Type B pancreatic cell (in vitro differentiated cells): ENCODE measurements around the gene HCK. TPM values are rescaled to one million over a fixed set of nuclear protein-coding genes. Genes with fewer than 3 reads are reported as not detected.
"Not testable (repeated sequence)": the region's sequence is repeated elsewhere in the genome, so short reads cannot be mapped to it uniquely, and the experiment has no call there.

Source experiments
- DNase-seq: peaks from one replicate; pipeline ENCODE4 v3.0.0; 2021; ENCODE audit warnings: mixed read lengths; ENCODE audit not compliant: unreplicated experiment; ENCODE audit errors: extremely low spot score
- H3K27ac Mint-ChIP-seq: 2 replicates; pipeline ENCODE4 v1.8.0; 2021; ENCODE audit warnings: mild to moderate bottlenecking, mixed read lengths
- H3K27me3 Mint-ChIP-seq: 2 replicates; pipeline ENCODE4 v1.8.0; 2021; ENCODE audit warnings: mixed read lengths
- H3K36me3 Mint-ChIP-seq: 2 replicates; pipeline ENCODE4 v1.8.0; 2021; ENCODE audit warnings: mixed read lengths
- H3K4me1 Mint-ChIP-seq: one replicate; pipeline ENCODE4 v1.8.0; 2021; ENCODE audit warnings: mixed read lengths; ENCODE audit not compliant: unreplicated experiment
- H3K4me3 Mint-ChIP-seq: 2 replicates; pipeline ENCODE4 v1.8.0; 2021; ENCODE audit warnings: mild to moderate bottlenecking, mixed read lengths
- H3K9me3 Mint-ChIP-seq: 2 replicates; pipeline ENCODE4 v1.8.0; 2021; ENCODE audit warnings: mixed read lengths
- CTCF ChIP-seq: fragments of 200-600 bp; sonication (generic); conservative IDR thresholded peaks from 2 replicates; pipeline ENCODE4 v1.5.0; 2021; ENCODE audit warnings: antibody characterized with exemption, mild to moderate bottlenecking
- total RNA-seq: library from RNA; stranded (reverse); gene quantifications from 2 replicates; pipeline ENCODE4 v1.2.1, GENCODE V29; 2021; ENCODE audit warnings: low replicate concordance

The HCK gene
- total RNA-seq, 1 donor from 2014 or later = not detected

- Mint-ChIP-seq H3K4me1 (peaks cover 32% of the 10 kb centered on the region), H3K36me3 (peaks cover 17% of the 10 kb centered on the region), H3K27me3 (no peaks in the 10 kb centered on the region), H3K4me3 (no peak overlapping the region), H3K9me3 (no peaks in the 10 kb centered on the region), H3K27ac (no peak overlapping the region)
- DNase-seq = no peak
- TF ChIP-seq CTCF = no peak
Measured at GRCh38 chr20:32119734-32120133, 67.7 kb downstream of the HCK start.

- not testable (repeated sequence) for H3K27ac Mint-ChIP-seq, H3K9me3 Mint-ChIP-seq, DNase-seq, H3K27me3 Mint-ChIP-seq, H3K4me3 Mint-ChIP-seq
- Mint-ChIP-seq H3K36me3 (peaks cover 24% of the 10 kb centered on the region), H3K4me1 (peaks cover 13% of the 10 kb centered on the region)
Measured at GRCh38 chr20:32121908-32122307, 69.9 kb downstream of the HCK start.

- peaks cover 10% of the 10 kb centered on the region for H3K4me1 Mint-ChIP-seq
- no peak for DNase-seq
- H3K36me3 Mint-ChIP-seq = peaks cover 24% of the 10 kb centered on the region
- no peak for TF ChIP-seq CTCF
- no peaks in the 10 kb centered on the region for H3K9me3 Mint-ChIP-seq
- H3K27me3 Mint-ChIP-seq = no peaks in the 10 kb centered on the region
- no peak overlapping the region for H3K27ac Mint-ChIP-seq
- peak overlapping the region; percentile 23 for H3K4me3 Mint-ChIP-seq
Measured at GRCh38 chr20:32123088-32123487, 71.0 kb downstream of the HCK start.

- Mint-ChIP-seq H3K36me3 (peaks cover 24% of the 10 kb centered on the region), H3K4me3 (no peak overlapping the region), H3K9me3 (no peaks in the 10 kb centered on the region), H3K27me3 (no peaks in the 10 kb centered on the region), H3K4me1 (peaks cover 12% of the 10 kb centered on the region), H3K27ac (no peak overlapping the region)
- TF ChIP-seq CTCF = no peak
- DNase-seq = no peak
Measured at GRCh38 chr20:32124916-32125454, 72.9 kb downstream of the HCK start.

- H3K27ac Mint-ChIP-seq = no peak overlapping the region
- no peak for TF ChIP-seq CTCF
Measured at GRCh38 chr20:32125506-32125905, 73.5 kb downstream of the HCK start.

GRCh38 chr20:32126919-32127318 lies 74.9 kb downstream of the HCK start:
- Mint-ChIP-seq H3K36me3 (peaks cover 36% of the 10 kb centered on the region), H3K4me3 (no peak overlapping the region), H3K27ac (no peak overlapping the region), H3K4me1 (peaks cover 30% of the 10 kb centered on the region), H3K27me3 (no peaks in the 10 kb centered on the region), H3K9me3 (no peaks in the 10 kb centered on the region)
- TF ChIP-seq CTCF = no peak
- no peak for DNase-seq

More at GRCh38 chr20:32125506-32125905, 73.5 kb downstream of the HCK start:
- DNase-seq = no peak
- no peaks in the 10 kb centered on the region for H3K9me3 Mint-ChIP-seq
- H3K4me1 Mint-ChIP-seq = peaks cover 17% of the 10 kb centered on the region
- no peak overlapping the region for H3K4me3 Mint-ChIP-seq
- peaks cover 24% of the 10 kb centered on the region for H3K36me3 Mint-ChIP-seq
- H3K27me3 Mint-ChIP-seq = no peaks in the 10 kb centered on the region
